GM19328 (cell line): ENCODE data around the gene RPL27.
"Not testable (repeated sequence)": the region's sequence is repeated elsewhere in the genome, so short reads cannot be mapped to it uniquely, and the experiment has no call there.

Experiments used
- ATAC-seq: cut with Tn5 transposase; IDR thresholded peaks from one replicate; pipeline ENCODE4 v1.9.1; 2021; ENCODE audit warnings: mild to moderate bottlenecking, moderate library complexity; ENCODE audit not compliant: unreplicated experiment

The RPL27 gene

GRCh38 chr17:42997984-42998938, at the start of gene RPL27:
TSS of gene RPL27 (plus strand) at chr17:42998419. CDS start at chr17:42998751, 332 bp downstream.
- peak; percentile 87 for ATAC-seq

GRCh38 chr17:42950044-42950783, 48.0 kb upstream of the RPL27 start:
- no peak for ATAC-seq

GRCh38 chr17:42953669-42954068, 44.5 kb upstream of the RPL27 start:
- ATAC-seq, result no peak

GRCh38 chr17:42964161-42964932, 33.9 kb upstream of the RPL27 start, which contains the start of gene AARSD1:
TSS of gene AARSD1 (minus strand) at chr17:42964454. CDS start at chr17:42964440, 14 bp downstream.
- ATAC-seq, result peak; percentile 82

GRCh38 chr17:42967925-42968324, 30.3 kb upstream of the RPL27 start:
- no peak for ATAC-seq

GRCh38 chr17:42969001-42969581, 29.1 kb upstream of the RPL27 start:
- ATAC-seq, result no peak

- no peak for ATAC-seq
These were observed 26.6 kb upstream of the RPL27 start for GRCh38 chr17:42971589-42971988.

GRCh38 chr17:42973323-42973722, 24.9 kb upstream of the RPL27 start:
- ATAC-seq, result not testable (repeated sequence)

GRCh38 chr17:42975265-42975664, 23.0 kb upstream of the RPL27 start:
- no peak for ATAC-seq

GRCh38 chr17:42975701-42976100, 22.5 kb upstream of the RPL27 start:
- ATAC-seq, result not testable (repeated sequence)

- ATAC-seq, result peak; percentile 17
These were observed 18.5 kb upstream of the RPL27 start, which contains the start of gene PTGES3L for GRCh38 chr17:42979511-42980273. TSS of gene PTGES3L (minus strand) at chr17:42980080. CDS start at chr17:42980053, 27 bp downstream.

- peak; percentile 71 for ATAC-seq
These were observed 17.9 kb upstream of the RPL27 start, which contains the start of gene RUNDC1 for GRCh38 chr17:42980274-42980765. TSS of gene RUNDC1 (plus strand) at chr17:42980565. CDS start at chr17:42980577, 12 bp downstream.

GRCh38 chr17:42980766-42981397, 17.3 kb upstream of the RPL27 start:
- peak; percentile 54 for ATAC-seq

- no peak for ATAC-seq
These were observed 16.0 kb upstream of the RPL27 start for GRCh38 chr17:42982266-42982665.

GRCh38 chr17:42985225-42985624, 13.0 kb upstream of the RPL27 start:
- no peak for ATAC-seq

GRCh38 chr17:42989141-42989540, 9.1 kb upstream of the RPL27 start:
- no peak for ATAC-seq

- no peak for ATAC-seq
These were observed 8.2 kb upstream of the RPL27 start for GRCh38 chr17:42989726-42990652.

- ATAC-seq, result no peak
These were observed 6.7 kb upstream of the RPL27 start for GRCh38 chr17:42991471-42991870.
